ES-I3 (cell line): Measurements from ENCODE around the gene AIFM3.
"Not testable (repeated sequence)": the region's sequence is repeated elsewhere in the genome, so short reads cannot be mapped to it uniquely, and the experiment has no call there.

ENCODE experiments used
- H3K36me3 ChIP-seq: 2 replicates; pipeline ENCODE4 v1.6.1; 2013; ENCODE audit warnings: mild to moderate bottlenecking, low read length, control low read depth, moderate library complexity; ENCODE audit not compliant: insufficient read depth
- H3K4me1 ChIP-seq: 2 replicates; pipeline ENCODE4 v1.6.1; 2013; ENCODE audit warnings: mild to moderate bottlenecking, control low read depth, low read length; ENCODE audit not compliant: insufficient read depth
- H3K9ac ChIP-seq: 2 replicates; pipeline ENCODE4 v1.6.1; 2013; ENCODE audit warnings: low read depth, mild to moderate bottlenecking, low read length, moderate library complexity
- H3K9me3 ChIP-seq: 2 replicates; pipeline ENCODE4 v1.6.1; 2013; ENCODE audit warnings: mild to moderate bottlenecking, low read length, moderate library complexity; ENCODE audit not compliant: control insufficient read depth, insufficient read depth

Gene AIFM3

GRCh38 chr22:20966883-20967696 lies at the start of gene AIFM3:
Gene AIFM3 (plus strand): TSS chr22:20967255. CDS start chr22:20967945, 690 bp downstream.
- no peaks in the 10 kb centered on the region for H3K36me3 ChIP-seq
- H3K9ac ChIP-seq = no peak within 1 kb of the TSS
- H3K9me3 ChIP-seq = no peaks in the 10 kb centered on the region
- no peaks in the 10 kb centered on the region; the same call in 1 of the 2 replicates for H3K4me1 ChIP-seq

- Histone ChIP-seq H3K9me3 (no peaks in the 10 kb centered on the region), H3K9ac (peak overlapping the region; percentile 79), H3K36me3 (no peaks in the 10 kb centered on the region), H3K4me1 (peaks cover 9% of the 10 kb centered on the region; the same call in 1 of the 2 replicates)
Observed at GRCh38 chr22:20918663-20919218, 48.3 kb upstream of the AIFM3 start.

- peaks cover 9% of the 10 kb centered on the region; the same call in 1 of the 2 replicates for H3K4me1 ChIP-seq
- H3K36me3 ChIP-seq = no peaks in the 10 kb centered on the region; the same call in 1 of the 2 replicates
- H3K9me3 ChIP-seq = no peaks in the 10 kb centered on the region
- H3K9ac ChIP-seq = peak overlapping the region; percentile 79
Observed at GRCh38 chr22:20919718-20920117, 47.3 kb upstream of the AIFM3 start.

- H3K9ac ChIP-seq = peak overlapping the region; percentile 79; the same call in 1 of the 2 replicates
- H3K4me1 ChIP-seq = peaks cover 15% of the 10 kb centered on the region
- peaks cover 3% of the 10 kb centered on the region; the same call in 1 of the 2 replicates for H3K36me3 ChIP-seq
- no peaks in the 10 kb centered on the region for H3K9me3 ChIP-seq
Observed at GRCh38 chr22:20920881-20921203, 46.2 kb upstream of the AIFM3 start.

GRCh38 chr22:20922141-20922751 lies 44.8 kb upstream of the AIFM3 start:
- Histone ChIP-seq H3K36me3 (peaks cover 3% of the 10 kb centered on the region; the same call in 1 of the 2 replicates), H3K9me3 (no peaks in the 10 kb centered on the region), H3K4me1 (peaks cover 22% of the 10 kb centered on the region), H3K9ac (no peak overlapping the region)

- peaks cover 3% of the 10 kb centered on the region; the same call in 1 of the 2 replicates for H3K36me3 ChIP-seq
- H3K9ac ChIP-seq = no peak overlapping the region
- no peaks in the 10 kb centered on the region for H3K9me3 ChIP-seq
- H3K4me1 ChIP-seq = peaks cover 16% of the 10 kb centered on the region
Observed at GRCh38 chr22:20926243-20926642, 40.8 kb upstream of the AIFM3 start.

GRCh38 chr22:20927940-20928572 lies 39.0 kb upstream of the AIFM3 start:
- Histone ChIP-seq H3K9ac (no peak overlapping the region), H3K9me3 (no peaks in the 10 kb centered on the region)

GRCh38 chr22:20928573-20928967 lies 38.5 kb upstream of the AIFM3 start:
- H3K36me3 ChIP-seq = peaks cover 3% of the 10 kb centered on the region; the same call in 1 of the 2 replicates
- no peaks in the 10 kb centered on the region for H3K9me3 ChIP-seq
- no peak overlapping the region for H3K9ac ChIP-seq
- peaks cover 13% of the 10 kb centered on the region for H3K4me1 ChIP-seq

More at GRCh38 chr22:20927940-20928572, 39.0 kb upstream of the AIFM3 start:
- H3K36me3 ChIP-seq = peaks cover 3% of the 10 kb centered on the region; the same call in 1 of the 2 replicates
- H3K4me1 ChIP-seq = peaks cover 13% of the 10 kb centered on the region

GRCh38 chr22:20930004-20930403 lies 37.1 kb upstream of the AIFM3 start:
- Histone ChIP-seq H3K4me1 (peaks cover 13% of the 10 kb centered on the region), H3K36me3 (peaks cover 12% of the 10 kb centered on the region; the same call in 1 of the 2 replicates), H3K9ac (no peak overlapping the region), H3K9me3 (no peaks in the 10 kb centered on the region)

- not testable (repeated sequence) for H3K9ac ChIP-seq, H3K36me3 ChIP-seq, H3K9me3 ChIP-seq
- H3K4me1 ChIP-seq = peaks cover 11% of the 10 kb centered on the region
Observed at GRCh38 chr22:20930435-20930834, 36.6 kb upstream of the AIFM3 start.

- Histone ChIP-seq H3K36me3 (peaks cover 9% of the 10 kb centered on the region; the same call in 1 of the 2 replicates), H3K9me3 (no peaks in the 10 kb centered on the region), H3K4me1 (peaks cover 3% of the 10 kb centered on the region; the same call in 1 of the 2 replicates), H3K9ac (no peak overlapping the region)
Observed at GRCh38 chr22:20931126-20931654, 35.9 kb upstream of the AIFM3 start.

GRCh38 chr22:20933910-20934309 lies 33.1 kb upstream of the AIFM3 start:
- peaks cover 9% of the 10 kb centered on the region; the same call in 1 of the 2 replicates for H3K36me3 ChIP-seq
- H3K4me1 ChIP-seq = no peaks in the 10 kb centered on the region
- no peak overlapping the region for H3K9ac ChIP-seq
- no peaks in the 10 kb centered on the region for H3K9me3 ChIP-seq

- not testable (repeated sequence) for H3K36me3 ChIP-seq, H3K9ac ChIP-seq, H3K9me3 ChIP-seq, H3K4me1 ChIP-seq
Observed at GRCh38 chr22:20935049-20935448, 32.0 kb upstream of the AIFM3 start.
